ENCODE measurements around the gene PLEKHB2.
"Not testable (repeated sequence)": the region's sequence is repeated elsewhere in the genome, so short reads cannot be mapped to it uniquely, and the experiment has no call there.

Gene PLEKHB2, protein sequence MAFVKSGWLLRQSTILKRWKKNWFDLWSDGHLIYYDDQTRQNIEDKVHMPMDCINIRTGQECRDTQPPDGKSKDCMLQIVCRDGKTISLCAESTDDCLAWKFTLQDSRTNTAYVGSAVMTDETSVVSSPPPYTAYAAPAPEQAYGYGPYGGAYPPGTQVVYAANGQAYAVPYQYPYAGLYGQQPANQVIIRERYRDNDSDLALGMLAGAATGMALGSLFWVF

DNA sequence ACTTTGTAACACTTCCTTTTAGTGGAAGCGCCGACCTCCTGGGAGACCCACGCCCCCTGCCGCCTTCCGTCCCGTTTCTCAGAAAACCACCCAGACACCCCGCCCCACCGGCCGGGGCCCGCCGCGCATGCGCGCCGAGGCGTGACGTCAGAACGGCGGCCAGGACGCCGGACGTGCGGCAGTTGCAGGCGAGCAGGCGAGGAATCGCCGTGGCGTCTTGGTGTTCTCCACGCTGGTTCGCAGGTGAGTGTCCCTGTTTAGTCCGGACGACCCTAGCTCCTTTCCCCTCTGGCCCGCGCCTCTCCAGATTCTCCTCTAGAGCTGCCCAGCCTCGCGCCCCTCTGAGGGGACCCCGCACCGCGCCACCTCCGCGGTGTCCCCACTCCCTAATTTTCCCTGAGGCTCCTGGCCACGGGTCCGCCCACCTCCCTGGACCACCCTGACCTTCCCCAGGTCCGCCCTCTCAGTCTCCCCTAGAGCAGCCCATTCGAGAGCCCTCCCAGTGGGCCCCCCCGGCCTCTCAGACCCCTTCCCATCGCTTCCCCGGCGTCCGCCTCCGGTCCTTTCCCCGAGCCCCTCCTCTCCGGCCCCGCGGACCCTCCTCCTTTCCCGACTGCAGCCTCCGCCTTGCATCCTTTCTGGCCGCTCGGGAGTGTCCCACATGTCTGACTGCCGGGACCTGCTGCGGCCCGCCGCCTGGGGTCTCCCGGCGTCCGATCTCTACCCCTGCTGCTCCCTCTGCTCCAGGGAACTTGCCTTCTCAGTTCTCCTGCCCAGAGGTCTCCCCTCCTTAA lies at the start of gene PLEKHB2:
Gene PLEKHB2 (plus strand): TSS at position 181 of the 794 bp plus-strand sequence. CDS start 15,606 bp downstream, outside the sequence.
- peak; percentile 88 for DNase-seq (ENCODE audit: low read depth)

DNA sequence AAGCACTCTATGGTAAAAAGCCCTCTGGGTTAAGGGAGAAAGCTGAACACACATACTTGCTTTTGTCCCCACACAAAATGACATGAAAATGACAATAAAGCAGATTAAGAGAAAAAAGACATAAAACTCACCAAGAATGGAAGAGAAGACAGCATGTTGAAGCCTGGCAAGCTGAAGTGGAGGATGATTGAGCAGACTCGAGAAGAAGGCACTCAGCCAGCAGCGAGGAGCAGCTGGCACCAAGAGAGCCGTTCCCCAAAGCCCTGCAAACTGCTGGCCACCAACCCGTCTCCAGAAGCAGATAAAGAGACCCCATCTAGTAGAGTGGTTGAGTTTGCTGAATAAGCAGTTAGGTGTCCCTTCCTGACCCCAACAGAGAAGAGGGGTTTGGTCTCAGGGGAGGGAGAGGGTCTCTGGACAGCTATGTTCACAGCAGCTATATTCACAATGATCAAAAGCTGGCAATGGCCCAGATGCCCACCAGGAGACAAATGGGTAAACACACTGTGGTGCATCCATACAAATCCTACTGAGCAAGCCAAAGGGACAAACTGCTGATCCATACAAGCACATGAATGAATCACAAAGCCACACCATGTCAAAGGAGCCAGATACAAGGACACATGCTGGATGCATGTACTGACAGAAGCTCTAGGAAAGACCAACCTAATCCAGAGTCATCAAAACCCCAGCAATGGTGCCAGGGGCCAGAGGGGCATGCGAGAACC lies 48.8 kb upstream of the PLEKHB2 start:
- DNase-seq (ENCODE audit: low read depth), result no peak

DNA sequence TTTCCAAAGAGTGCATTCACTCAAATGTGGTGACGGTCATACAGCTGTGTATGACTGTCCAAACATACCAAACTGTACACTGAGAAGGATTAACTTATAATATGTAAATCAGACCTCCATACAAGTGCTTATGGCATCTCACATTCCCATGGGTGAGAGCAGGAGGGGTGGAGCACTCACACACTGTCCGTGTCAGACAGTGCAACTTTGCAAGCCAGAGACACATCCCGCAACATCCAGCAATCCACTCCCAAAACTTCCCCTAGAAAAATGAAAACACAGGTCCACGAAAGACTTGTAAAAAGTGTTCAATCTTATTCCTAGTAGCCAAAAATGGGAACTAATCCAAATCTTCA lies 48.2 kb upstream of the PLEKHB2 start:
- DNase-seq (ENCODE audit: low read depth), result no peak

DNA sequence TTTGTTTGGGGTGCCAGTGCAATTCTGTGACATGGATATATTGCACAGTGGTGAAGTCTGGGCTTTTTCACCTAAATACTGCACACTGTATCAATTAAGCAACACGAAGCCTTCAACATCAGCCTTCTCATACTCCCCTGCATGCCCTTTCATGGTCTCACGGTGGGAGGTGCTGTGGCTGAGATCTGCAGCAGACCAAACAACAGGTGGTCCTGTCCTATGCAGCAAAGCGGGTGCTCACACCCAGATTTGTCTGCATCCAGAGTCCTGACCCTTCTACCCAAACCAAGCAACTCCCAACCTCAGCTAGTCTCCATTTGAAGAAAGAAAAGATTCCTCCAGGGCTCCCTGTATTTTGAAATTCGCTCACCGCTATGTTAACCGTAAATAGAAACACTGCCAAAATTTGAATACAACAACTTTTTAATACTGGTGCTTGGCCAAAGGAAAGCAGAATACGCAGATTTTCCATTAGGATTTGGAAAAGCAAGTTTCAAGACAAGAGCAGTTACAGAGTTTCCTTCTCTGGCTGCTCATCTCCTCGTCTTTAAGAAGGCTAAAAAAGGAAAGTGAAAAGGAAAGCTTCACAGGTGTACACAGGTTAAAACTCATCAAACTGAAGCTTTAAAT lies 46.8 kb upstream of the PLEKHB2 start:
- no peak for DNase-seq (ENCODE audit: low read depth)

DNA sequence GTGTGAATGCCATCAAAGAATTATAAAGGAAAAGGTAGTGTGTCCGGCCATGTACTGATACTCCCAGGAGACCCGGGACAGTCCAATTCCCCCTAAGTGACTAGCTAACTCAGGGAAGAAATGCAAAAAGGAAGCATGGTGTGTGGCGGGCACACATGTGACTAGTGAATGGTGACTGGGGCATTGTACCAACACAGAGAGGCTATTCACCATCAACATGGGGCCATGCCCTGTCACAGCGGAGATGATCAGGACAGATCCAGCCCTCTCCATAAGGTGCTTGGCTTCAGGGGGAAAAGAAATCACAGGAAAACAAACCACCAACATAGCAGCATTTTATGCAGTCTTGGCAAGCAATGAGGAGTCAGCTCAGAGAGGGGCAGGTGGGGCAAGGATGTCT lies 46.2 kb upstream of the PLEKHB2 start:
- no peak for DNase-seq (ENCODE audit: low read depth)

DNA sequence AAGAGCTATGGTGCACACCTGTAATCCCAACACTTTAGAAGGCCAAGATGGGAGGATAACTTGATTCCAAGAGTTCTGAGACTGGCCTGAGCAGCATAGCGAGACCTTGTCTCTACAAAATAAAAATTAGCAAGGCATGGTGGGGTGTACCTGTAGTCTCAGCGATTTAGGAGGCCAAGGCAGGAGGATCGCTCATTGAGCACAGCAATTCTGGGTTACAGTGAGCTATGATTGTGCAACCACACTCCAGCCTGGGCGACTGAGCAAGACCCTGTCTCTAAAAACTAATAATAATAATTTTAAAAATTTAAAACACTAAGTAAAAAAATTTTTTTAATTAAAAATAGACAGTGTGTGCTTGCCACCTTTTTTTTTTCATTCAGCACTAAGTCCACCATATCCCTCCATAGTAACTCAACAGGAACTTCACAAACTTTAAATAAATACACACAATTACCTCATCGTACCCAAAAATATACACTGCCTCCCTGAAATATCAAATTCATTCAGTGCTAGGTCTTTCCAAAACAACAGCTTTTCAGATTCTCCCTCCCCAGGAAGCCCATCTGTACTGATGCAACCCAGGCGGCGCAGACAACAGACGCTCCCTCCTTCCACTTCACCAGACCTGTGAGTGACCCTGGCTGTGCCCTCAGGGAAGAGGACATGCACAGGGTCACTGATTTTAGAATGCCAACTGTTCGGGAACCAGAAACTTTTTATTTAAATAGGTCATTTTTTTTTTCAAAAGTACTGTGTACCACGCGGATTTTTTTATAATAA lies 41.4 kb upstream of the PLEKHB2 start:
- DNase-seq (ENCODE audit: low read depth), result no peak

DNA sequence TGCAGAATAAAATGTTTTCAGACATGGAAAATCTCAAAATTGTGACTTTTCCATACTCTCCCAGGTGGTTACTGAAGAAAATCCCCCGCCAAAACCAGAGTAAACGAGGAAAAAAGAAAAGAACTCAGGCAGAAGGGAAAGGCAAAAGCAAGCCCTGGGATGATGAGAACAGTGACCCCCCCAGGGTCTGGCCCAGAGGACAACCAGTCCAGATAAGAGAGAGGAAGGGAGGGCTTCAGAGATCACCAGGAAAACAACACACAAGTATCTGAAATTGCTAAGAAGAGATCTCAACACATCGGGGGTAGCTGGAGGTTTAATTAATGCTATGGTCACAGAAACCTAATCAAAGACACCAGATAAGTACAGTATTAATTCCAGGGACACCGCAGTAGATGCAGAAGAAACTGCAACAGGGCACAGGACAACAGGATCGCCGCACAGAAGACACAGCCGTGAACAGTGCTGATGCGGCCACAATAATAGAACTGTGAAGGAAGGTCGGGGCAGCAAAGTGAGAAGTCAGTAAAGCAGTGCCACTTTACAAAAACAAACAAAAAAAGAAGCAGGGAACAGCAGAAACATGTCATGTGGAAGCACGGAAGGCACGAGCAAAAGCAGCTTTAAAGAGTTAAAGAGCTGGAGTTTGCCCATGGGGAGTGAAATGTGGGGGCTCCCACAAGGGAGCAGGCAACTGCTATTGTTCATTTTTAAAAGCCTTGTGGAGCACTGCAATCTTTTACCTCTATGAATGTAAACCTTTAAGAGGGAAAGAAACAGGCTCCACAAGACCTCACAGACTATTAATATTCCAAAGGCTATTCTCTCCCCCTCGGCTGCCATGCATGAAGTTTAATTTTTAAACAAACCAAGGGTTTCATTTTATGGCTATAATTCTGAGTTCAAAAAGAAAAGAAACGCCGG lies 40.3 kb upstream of the PLEKHB2 start:
- DNase-seq (ENCODE audit: low read depth), result no peak

- DNase-seq (ENCODE audit: low read depth), result no peak
Observed at GRCh38 chr2:131067465-131068125, 37.5 kb upstream of the PLEKHB2 start.

GRCh38 chr2:131068172-131068571 lies 37.0 kb upstream of the PLEKHB2 start:
- not testable (repeated sequence) for DNase-seq (ENCODE audit: low read depth)

- DNase-seq (ENCODE audit: low read depth), result not testable (repeated sequence)
Observed at GRCh38 chr2:131075578-131075977, 29.6 kb upstream of the PLEKHB2 start.

- DNase-seq (ENCODE audit: low read depth), result no peak
Observed at GRCh38 chr2:131076707-131077106, 28.4 kb upstream of the PLEKHB2 start.

DNA sequence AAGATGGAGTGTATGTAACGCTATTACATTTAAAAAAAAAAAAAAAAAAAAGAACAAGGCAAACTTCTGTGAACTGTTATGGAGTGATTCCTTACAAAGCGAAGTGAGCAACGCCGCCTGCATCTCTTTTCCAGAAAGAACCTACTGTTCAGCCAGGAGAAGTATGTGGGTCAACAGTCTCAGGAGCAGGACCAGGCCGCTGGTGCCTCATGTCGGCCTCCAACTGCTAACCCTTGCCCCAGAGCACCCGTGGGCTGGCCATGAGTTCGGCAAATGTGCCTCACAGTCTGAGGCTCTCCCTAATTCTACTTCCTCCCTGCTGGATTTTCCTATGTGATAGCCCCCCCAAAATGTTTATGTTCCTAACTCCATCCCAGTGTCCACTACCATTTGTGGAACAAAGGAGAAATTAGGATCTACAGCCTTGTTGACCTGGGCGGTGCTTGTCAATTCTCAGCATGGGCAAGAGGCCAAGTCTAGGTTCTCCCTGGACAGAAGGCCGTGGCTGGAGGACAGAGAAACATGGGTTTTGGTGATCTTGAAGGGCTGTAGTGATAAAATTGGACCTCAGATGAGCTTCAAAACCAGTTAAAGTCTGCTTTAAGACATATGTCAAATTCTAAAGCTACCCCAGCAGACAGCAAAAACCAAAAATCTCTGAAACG lies 27.8 kb upstream of the PLEKHB2 start:
- DNase-seq (ENCODE audit: low read depth), result no peak

- no peak for DNase-seq (ENCODE audit: low read depth)
Observed at GRCh38 chr2:131077966-131078365, 27.2 kb upstream of the PLEKHB2 start.

- DNase-seq (ENCODE audit: low read depth), result not testable (repeated sequence)
Observed at GRCh38 chr2:131079931-131080330, 25.2 kb upstream of the PLEKHB2 start.

GRCh38 chr2:131081190-131081589 lies 23.9 kb upstream of the PLEKHB2 start:
- no peak for DNase-seq (ENCODE audit: low read depth)

DNA sequence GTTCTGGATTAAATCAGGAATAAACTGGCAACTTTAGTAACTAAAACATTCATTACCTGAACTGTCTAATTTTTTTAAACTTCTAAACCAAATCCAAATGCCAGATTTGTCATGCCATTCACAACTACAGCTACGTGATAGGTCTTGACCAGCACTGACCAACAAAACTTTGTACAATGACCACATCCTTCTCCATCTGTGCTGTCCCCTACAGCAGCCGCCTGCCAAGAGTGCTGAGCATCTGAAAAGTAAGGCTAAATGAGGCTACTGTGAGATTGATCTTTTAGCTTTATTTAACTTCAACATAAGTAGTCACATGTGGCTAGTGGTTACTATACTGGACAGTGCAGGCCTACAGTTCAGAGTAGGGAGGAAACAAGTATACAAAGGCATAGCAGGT lies 19.5 kb upstream of the PLEKHB2 start:
- DNase-seq (ENCODE audit: low read depth), result no peak

DNA sequence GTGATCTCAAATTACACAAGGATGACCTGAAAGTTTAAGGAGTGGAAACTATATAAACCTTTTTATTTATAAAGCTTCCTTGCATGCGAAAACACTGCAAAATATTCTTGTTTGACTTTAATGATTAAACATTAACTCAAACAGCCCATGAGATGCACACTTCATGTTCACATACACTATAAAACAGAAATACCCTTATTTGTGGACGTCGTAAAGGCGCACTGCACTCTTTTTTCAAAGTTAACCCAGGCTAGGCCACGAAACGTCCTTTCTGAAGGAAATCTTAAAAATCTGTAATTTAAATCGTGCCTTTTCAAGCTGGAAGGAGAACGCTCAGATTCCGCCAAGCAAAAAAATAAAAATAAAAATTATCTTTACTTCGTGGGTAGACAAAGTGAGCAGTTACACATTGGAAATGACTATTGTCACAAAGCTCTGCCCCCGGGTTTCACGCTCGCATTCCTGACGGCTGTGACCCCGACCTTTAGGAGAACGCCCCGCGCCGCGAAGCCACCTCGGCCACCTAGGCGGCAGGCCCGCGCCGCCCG lies 12.6 kb upstream of the PLEKHB2 start:
- no peak for DNase-seq (ENCODE audit: low read depth)

DNA sequence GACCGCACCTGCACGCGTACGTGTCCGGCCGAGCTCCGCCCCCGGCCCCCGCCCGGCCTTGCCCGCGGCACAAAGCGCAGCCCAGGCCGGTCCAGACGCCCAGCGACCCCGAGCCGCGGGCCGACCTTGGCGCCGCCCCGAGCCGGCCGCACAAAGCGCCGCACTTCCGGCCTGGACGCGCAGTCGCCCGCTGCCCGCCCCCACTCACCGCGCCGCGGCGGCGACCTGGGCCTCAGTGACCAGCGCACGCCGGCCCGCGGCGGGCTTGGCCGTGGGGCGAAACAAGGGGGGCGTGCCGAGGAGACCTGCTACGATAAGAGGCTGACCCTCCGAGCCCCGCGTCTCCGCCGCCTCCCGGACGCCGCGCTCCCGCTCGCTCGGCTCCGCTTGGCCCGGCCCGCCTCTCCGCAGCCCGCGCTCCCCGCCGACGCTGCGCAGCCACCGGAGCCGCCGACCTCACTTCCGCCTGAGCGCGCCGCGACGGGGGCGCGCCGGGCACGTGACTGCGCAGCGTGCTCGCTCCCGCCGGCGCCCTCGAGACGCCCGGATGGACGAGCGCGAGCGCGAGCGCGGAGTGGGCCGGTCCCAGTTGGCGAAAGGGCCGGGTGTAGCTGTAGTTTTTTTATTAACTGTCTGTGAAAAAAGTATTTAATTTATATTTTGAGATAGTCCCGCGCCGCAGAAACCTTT lies 12.0 kb upstream of the PLEKHB2 start, which contains the start of gene FAM168B:
Gene FAM168B (minus strand): TSS at position 455 of the 690 bp plus-strand sequence. CDS start 10,814 bp downstream, outside the sequence.
- DNase-seq (ENCODE audit: low read depth), result peak; percentile 81
